GM10248 (cell line): ENCODE data around the gene TMEM120B.
A peak's percentile ranks its signal among the peaks of the same experiment; 100 is the strongest.
"Not testable (repeated sequence)": the region's sequence is repeated elsewhere in the genome, so short reads cannot be mapped to it uniquely, and the experiment has no call there.

Experiments
- CTCF ChIA-PET: fragments of 300-600 bp; sonication (Branson Sonifier 250); formaldehyde crosslinking; extraction: SDS; loops from one replicate; lab custom pipeline; 2021; ENCODE audit warnings: antibody characterized with exemption; lab: Yijun Ruan, JAX
- POLR2A ChIA-PET: fragments of 350-650 bp; sonication (Branson Sonifier 250); formaldehyde crosslinking; extraction: SDS; loops from one replicate; lab custom pipeline; 2020; ENCODE audit warnings: antibody characterized with exemption; lab: Yijun Ruan, JAX
- DNase-seq: peaks from one replicate; pipeline ENCODE4 v3.0.0; 2012; ENCODE audit errors: extremely low spot score
- CTCF ChIP-seq: IDR thresholded peaks from 2 replicates; pipeline ENCODE4 v1.5.1; 2012; ENCODE audit warnings: mild to moderate bottlenecking, low read depth; ENCODE audit errors: extremely low read depth, missing control alignments, control extremely low read depth

The TMEM120B gene

GRCh38 chr12:121712461-121713256 lies at the start of gene TMEM120B:
Gene TMEM120B, plus strand, starts transcription at chr12:121712752. Its CDS starts 144 bp downstream, at chr12:121712896.
- TF ChIP-seq CTCF = no peak
- ChIA-PET POLR2A (interaction anchor here (1.3 kb wide), 1 partner anchor 92 kb away, joined by 4 read pairs; the partner anchor contains the start of gene SETD1B), CTCF (interaction anchor here (0.5 to 4.8 kb wide), 13 partner anchors 8 to 251 kb away, joined by 3 to 58 read pairs (median 4); partner anchors contain the start of gene RHOF)
- peak; percentile 95 for DNase-seq

- TF ChIP-seq CTCF = no peak
- ChIA-PET POLR2A (interaction anchor here (1.1 kb wide), 1 partner anchor 10 kb away, joined by 3 read pairs; no protein-coding TSS in a partner anchor), CTCF (no interaction called here)
- no peak for DNase-seq
Observed at GRCh38 chr12:121663610-121663929, 49.0 kb upstream of the TMEM120B start.

DNA sequence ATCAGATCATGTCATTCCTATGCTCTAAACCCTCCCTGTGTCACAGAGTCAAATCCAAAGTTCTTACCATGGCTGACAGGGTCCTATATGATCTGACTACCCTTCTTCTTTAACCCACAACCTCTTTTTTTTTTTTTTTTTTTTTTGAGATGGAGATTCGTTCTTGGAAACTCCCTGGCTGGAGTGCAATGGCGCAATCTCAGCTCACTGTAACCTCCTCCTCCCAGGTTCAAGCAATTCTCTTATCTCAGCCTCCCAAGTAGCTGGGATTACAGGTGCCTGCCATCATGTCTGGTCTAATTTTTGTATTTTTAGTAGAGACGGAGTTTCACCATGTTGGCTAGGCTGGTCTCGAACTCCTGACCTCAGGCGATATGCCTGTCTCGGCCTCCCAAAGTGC lies 45.7 kb upstream of the TMEM120B start:
- CTCF ChIA-PET = interaction anchor here (1.0 to 3.6 kb wide), 3 partner anchors 39 to 166 kb away, joined by 3 to 26 read pairs (median 4); partner anchors contain the start of gene ORAI1
- DNase-seq, POLR2A ChIA-PET: not testable (repeated sequence)

- POLR2A ChIA-PET = interaction anchor here (0.9 to 1.0 kb wide), 2 partner anchors 42 to 175 kb away, joined by 3 read pairs; no protein-coding TSS in a partner anchor
- no peak for DNase-seq
- TF ChIP-seq CTCF = peak; percentile 48
- CTCF ChIA-PET = interaction anchor here (0.6 to 5.4 kb wide), 44 partner anchors 8 to 300 kb away, joined by 3 to 61 read pairs (median 4); partner anchors contain the start of gene ORAI1
Observed at GRCh38 chr12:121668750-121669520, 43.6 kb upstream of the TMEM120B start.

DNA sequence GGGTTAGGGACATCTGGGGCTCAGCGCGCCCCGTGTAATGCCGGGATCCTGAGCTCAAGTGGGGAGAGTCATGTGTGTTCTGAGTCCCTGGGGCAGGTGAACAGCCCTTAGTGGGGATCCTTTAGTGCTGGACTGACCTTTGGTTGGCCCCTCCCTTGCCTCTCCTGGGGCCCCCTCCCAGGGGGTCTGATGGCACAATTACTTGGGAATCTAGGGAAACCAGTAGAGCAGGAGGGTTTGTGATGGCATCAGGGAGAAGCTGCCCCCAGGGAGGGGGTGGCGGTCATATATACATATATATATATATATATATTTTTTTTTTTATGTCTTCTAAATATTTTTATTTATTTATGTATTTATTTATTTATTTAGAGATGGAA lies 43.0 kb upstream of the TMEM120B start, which contains the start of gene MORN3:
Gene MORN3 (minus strand): TSS at position 134 of the 380 bp plus-strand sequence. CDS start 171 bp downstream, outside the sequence.
- no peak for TF ChIP-seq CTCF
- no peak for DNase-seq
- POLR2A ChIA-PET = no interaction called here
- CTCF ChIA-PET = interaction anchor here (1.0 to 5.4 kb wide), 21 partner anchors 9 to 301 kb away, joined by 3 to 61 read pairs (median 6); partner anchors contain the start of gene ORAI1

- POLR2A ChIA-PET = no interaction called here
- DNase-seq = no peak
- TF ChIP-seq CTCF = no peak
- CTCF ChIA-PET = interaction anchor here (1.2 to 5.4 kb wide), 4 partner anchors 9 to 121 kb away, joined by 3 to 61 read pairs (median 8); no protein-coding TSS in a partner anchor
Observed at GRCh38 chr12:121673013-121673511, 39.5 kb upstream of the TMEM120B start.
